NCI-H460 (cell line): Measurements from ENCODE around the gene SAMD4A. TPM values are rescaled to one million over a fixed set of nuclear protein-coding genes. Genes with fewer than 3 reads are reported as not detected.

Experiments
- DNase-seq: peaks from one replicate; pipeline ENCODE4 v3.0.0-alpha.2; 2016; ENCODE audit warnings: low read depth; ENCODE audit errors: extremely low read depth
- total RNA-seq: library from RNA; depleted of rRNA; stranded (reverse); fragments of >200 nt; shearing (Covaris generic); gene quantifications from 2 replicates; pipeline ENCODE4 v1.2.3, GENCODE V29; 2014

SAMD4A gene
- total RNA-seq, 1 experiment from 2014 or later = 23.4 TPM

GRCh38 chr14:54697803-54698202 is 130.9 kb downstream of the SAMD4A start:
- DNase-seq = no peak

GRCh38 chr14:54698501-54698900 is 131.6 kb downstream of the SAMD4A start:
- DNase-seq = no peak

GRCh38 chr14:54698966-54699530 is 132.1 kb downstream of the SAMD4A start:
- DNase-seq = no peak

GRCh38 chr14:54699735-54700134 is 132.8 kb downstream of the SAMD4A start:
- DNase-seq = no peak

GRCh38 chr14:54700717-54701116 is 133.8 kb downstream of the SAMD4A start:
- no peak for DNase-seq

GRCh38 chr14:54702014-54702491 is 135.1 kb downstream of the SAMD4A start:
- no peak for DNase-seq

GRCh38 chr14:54702492-54702891 is 135.6 kb downstream of the SAMD4A start:
- DNase-seq = no peak

- no peak for DNase-seq
Observed at GRCh38 chr14:54703082-54703481, 136.2 kb downstream of the SAMD4A start.

- DNase-seq = no peak
Observed at GRCh38 chr14:54703724-54704123, 136.8 kb downstream of the SAMD4A start.

GRCh38 chr14:54704768-54705167 is 137.8 kb downstream of the SAMD4A start:
- DNase-seq = no peak

- no peak for DNase-seq
Observed at GRCh38 chr14:54706769-54707168, 139.8 kb downstream of the SAMD4A start.

GRCh38 chr14:54708161-54708560 is 141.2 kb downstream of the SAMD4A start:
- no peak for DNase-seq

- no peak for DNase-seq
Observed at GRCh38 chr14:54708982-54709381, 142.1 kb downstream of the SAMD4A start.

GRCh38 chr14:54709444-54709843 is 142.5 kb downstream of the SAMD4A start:
- no peak for DNase-seq

GRCh38 chr14:54709867-54710266 is 142.9 kb downstream of the SAMD4A start:
- DNase-seq = no peak

GRCh38 chr14:54711312-54711711 is 144.4 kb downstream of the SAMD4A start:
- no peak for DNase-seq

- DNase-seq = no peak
Observed at GRCh38 chr14:54711812-54712464, 145.0 kb downstream of the SAMD4A start.

- DNase-seq = no peak
Observed at GRCh38 chr14:54712465-54713200, 145.7 kb downstream of the SAMD4A start.

GRCh38 chr14:54713379-54713778 is 146.5 kb downstream of the SAMD4A start:
- DNase-seq = no peak

GRCh38 chr14:54715239-54715638 is 148.3 kb downstream of the SAMD4A start:
- DNase-seq = no peak

- no peak for DNase-seq
Observed at GRCh38 chr14:54715811-54716210, 148.9 kb downstream of the SAMD4A start.

- no peak for DNase-seq
Observed at GRCh38 chr14:54716862-54717261, 149.9 kb downstream of the SAMD4A start.
